CD1c-positive myeloid dendritic cell (primary cell): ENCODE measurements around the gene SMC3.
"Not testable (repeated sequence)": the region's sequence is repeated elsewhere in the genome, so short reads cannot be mapped to it uniquely, and the experiment has no call there.

ENCODE experiments used
- DNase-seq: peaks from one replicate; pipeline ENCODE4 v3.0.0-alpha.2; 2016; ENCODE audit errors: extremely low spot score

SMC3 gene

DNA sequence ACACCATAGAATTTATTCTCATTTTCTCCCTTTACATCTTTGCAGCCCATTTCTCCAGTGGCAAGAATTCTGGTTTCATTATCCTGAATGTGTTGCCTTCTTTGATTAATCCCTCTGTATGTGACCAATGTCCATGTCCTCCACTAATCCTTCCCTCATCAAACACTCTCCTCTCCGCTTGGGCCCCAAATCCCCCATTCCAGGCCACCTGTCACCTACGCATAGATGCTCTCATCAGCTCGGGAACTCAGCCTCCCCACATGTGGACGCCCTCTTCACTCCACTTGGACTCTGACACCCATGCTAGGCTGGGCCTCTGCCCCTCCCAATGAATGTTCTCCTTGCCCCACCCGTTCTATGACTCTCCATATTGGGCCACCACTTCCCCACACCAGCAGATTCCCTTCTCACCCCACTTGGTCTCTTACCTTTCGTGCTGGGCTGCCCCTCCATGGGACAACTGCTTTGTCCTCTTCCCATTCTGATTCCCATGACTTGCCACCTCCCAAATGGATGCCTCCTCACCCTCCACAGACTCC lies 57.9 kb downstream of the SMC3 start:
- no peak for DNase-seq

DNA sequence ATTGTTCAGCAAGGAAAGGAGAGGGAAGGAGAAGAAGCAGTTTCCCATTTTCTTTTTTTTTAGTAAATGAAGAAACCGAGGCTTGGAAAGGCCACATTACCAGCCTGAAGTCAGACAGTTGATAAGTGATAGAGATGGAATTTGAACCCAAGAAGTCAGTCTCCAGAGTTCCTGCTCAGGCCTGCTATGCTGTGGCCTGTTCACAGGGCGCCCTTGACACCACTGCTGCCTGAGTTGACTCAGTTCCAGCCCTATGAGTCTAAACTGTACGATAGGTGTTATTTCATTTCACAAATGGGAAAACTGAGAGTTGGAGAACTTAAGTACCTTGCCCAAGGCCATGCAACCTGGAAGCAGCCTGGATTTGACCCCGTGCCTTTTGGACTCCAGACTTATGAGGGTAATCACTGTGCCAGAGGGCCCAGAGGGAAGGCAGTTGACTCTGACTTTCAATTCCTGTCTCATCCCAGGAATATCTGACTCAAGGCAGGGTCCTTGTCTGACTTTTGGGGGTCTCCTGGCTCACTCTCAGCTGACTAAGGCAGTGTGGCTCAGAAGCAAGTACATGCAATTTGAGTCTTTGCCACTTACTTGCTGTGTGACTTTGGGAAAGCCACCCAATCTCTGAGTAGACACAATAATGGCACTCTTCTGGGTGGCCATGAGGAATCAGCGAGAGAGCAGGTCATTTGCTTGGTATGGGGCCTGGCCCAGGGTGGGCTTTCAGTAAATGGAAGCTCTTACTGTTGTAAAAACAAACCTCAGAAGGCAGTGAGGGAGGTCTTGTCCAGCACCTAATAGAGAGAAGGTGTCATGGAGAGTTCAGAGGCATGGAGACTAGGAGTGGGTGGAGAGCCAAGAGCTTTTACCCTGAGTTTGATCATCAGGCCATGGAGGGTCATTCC lies 58.7 kb downstream of the SMC3 start:
- no peak for DNase-seq

DNA sequence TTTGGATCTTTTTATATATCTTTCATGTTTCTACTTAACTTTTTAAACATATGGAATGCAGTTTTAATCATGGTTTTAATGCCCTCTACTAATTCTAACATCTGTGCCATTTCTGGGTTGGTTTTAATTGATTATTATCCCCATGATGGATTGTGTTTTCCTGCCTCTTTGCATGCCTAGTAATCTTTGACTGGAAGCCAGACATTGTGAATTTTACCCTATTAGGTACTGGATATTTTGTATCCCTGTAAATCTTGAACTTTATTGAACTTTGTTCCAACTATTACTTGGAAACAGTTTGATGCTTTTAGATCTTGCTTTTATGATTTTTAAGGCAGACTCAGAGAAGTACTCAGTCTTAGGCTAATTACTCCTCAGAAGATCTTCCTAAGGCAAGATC lies 60.7 kb downstream of the SMC3 start:
- no peak for DNase-seq

DNA sequence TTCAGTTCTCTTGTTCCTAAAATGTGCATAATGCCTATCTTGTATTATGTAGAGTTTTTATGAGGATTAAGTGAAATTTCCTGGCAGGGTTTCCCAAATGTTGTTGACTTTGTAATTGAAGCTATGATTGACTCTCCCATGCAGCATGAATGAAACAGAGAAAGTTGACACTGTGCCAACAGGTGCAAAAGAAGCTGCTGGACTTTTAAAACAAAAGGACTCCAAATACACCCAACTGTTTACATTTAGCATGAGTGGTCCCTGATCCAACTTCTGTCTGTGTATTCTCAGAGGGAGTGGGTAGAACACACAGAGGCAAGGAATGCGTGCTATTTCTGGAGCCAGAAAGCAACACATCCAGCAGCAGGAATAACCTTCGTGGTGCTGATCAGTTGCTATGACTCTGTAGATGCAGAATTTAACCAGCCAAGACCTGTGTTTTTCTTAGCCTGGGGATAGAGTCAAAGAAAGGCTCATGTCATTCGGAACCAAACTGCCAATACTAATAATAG lies 62.2 kb downstream of the SMC3 start:
- DNase-seq = no peak

DNA sequence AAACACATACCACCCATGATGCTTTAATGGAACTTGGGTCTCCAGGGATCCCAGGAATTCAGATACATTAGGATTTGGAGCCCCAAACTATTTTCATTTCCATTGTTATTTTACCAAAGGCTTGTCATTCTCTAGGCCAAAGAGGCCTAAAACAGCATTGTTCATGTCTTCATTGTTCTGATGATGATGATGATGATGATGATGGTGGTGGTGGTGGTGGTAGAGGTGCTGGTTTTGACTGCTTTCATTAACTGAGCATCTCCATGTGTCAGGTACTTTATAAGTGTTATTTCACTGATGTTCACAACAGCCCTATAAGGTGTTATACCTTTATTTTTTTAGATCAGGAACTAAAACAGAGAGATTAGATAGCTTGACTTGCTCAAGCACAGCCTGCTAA lies 64.4 kb downstream of the SMC3 start:
- no peak for DNase-seq

DNA sequence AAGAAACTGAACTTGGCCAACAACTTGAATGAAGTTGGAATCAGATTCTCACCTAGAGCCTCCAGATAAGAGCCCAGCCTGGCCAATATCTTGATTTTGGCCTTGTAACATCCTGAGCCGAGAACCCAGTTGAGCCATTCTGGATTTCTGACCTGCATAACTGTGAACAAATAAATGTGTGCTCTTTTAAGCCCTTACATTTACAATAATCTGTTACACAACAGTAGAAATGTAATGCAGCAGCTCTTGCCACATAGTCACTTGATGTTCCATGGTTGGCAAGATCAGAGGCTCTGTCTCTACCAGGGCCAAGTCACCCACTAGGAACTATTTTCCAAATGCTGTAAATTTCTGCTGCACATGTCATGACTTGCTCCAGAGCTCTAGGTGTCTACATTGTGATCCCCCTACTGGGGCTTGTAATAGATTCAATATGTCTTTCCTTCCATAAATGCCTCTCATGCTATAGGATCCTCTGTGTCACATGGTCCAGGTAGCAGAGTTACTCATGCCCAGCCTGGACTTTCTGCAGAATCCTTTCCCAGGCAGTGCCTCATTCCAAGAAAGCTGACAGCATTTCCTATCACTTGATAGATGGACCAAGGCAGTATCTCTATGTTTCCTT lies 65.2 kb downstream of the SMC3 start:
- no peak for DNase-seq

DNA sequence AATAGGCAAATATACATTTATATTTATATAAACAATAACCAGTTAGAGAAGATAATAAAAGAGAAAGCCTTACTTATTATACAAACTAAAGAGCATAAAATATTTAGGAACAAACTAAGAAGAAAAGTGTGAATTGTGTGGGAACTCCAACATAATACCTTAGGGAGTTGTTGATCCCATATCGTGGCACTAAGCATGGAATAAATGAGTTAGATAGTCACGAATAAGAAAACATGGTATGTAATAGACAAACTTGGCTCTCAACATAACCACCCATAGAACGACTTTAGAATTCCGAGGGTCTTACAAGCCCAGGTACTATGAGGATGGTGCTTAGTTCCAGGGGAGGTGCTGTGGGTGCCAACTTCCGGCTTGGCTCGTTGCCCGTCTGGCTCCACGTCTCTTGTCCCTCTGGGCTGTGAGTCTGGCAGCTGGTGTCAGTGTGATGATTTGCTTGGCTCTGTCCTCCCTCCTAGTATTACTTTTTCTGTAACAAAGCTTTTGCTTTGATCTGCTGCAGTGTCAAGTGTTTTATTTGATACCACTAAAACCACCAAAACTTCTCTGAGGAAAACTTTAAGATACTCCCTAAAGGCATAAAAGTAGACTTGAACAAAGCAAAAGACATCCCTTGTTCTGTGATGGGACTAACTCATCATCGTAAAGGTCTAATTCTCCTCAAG lies 67.2 kb downstream of the SMC3 start:
- no peak for DNase-seq

DNA sequence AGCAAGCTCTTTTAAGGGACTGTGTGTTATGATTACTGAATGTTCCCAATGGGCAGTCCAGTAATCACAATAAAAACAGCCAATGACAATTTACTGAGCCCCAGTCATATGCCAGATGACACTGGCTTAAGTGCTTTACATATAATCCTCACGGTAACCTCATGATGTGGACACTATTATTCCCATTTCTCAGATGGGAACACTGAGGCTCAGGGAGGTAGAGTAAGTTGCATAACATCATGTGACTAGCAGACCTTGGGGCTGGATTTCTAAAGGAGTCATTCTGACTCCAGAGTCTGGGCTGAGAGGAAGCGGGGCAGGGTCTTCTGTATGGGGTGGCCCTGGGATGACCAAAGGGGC lies 69.1 kb downstream of the SMC3 start:
- no peak for DNase-seq

DNA sequence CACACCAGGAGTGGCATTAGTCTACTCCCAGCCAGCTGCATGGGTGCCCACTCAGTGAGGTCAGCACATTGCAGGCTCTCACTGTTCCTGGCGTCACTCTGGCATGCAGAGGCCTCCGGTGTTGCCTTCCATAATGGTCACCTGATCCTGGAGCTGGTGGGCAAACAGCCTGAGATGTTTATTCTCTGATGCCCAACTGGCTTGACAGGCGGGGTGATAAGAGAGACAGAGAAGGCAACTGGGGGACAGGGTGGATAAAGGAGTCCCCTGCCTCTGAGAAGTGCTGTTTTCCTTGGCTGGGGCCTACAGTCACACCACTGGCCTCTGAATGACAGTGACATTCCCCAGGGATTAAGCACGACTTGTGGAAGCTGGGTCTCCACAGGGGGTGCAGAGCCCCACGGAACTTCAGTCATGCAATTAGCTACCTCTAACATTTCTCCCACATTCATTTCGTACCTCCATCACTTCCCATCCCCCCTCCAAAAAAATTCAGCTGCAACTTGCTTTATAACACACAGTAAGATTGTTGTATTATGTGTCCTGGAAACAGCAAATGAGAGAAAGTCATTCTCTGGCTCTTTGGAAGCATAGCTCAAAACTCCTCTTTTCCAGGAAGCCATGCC lies 69.5 kb downstream of the SMC3 start:
- no peak for DNase-seq

DNA sequence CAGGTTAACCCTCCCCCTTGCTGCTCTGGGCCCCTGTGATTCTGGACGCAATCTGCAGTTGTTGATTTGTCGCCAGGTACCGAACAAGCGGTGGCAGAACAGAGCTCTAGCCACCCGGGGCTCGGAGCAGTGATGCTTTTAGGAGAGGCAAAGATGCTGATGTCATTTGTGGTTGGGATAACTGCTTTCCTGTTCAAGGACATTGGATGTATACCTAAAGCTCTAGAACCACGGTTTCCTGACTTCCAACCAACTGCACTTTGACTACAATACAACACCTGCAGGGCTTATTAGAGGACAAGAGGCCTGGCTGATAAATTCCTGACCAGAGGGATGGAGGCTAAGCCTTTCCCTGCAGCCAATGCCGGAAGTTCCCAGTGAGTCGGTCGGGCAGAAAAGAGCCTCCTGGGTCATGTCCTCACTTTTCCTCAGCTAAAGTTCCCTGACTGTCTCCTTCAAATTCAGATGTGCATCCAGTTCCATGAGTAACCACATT lies 70.1 kb downstream of the SMC3 start:
- DNase-seq = no peak

DNA sequence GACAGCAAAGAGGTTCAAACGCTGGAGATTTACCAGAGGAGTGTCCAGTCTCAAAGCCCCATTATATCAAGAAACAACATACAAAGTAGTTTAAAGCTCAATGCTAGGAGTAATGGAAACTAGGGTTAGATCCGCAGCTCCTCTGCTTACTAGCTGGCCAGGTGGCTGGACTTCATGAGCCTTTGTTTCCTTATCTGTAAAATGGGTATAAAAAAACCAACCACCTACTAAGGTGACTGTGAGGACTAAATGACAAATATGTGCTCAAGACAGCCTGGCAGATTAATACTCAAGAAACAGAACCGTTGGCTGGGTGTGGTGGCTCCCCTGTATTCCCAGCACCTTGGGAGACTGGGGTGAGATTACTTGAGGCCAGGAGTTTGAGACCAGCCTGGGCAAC lies 70.8 kb downstream of the SMC3 start:
- DNase-seq = no peak

DNA sequence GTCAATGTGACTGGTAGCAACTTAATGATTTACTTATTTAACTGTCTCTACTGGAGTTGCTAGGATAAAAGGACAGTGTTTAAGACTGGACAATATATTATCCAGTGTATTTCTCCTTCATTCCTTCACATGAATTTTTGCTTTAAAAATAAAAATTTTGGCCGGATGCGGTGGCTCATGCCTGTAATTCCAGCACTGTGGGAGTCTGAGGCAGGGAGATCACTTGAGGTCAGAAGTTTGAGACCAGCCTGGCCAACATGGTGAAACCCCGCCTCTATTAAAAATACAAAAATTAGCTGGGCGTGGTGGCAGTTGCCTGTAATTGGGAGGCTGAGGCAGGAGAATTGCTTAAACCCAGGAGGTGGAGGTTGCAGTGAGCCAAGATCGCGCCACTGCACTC lies 71.6 kb downstream of the SMC3 start:
- DNase-seq = not testable (repeated sequence)

DNA sequence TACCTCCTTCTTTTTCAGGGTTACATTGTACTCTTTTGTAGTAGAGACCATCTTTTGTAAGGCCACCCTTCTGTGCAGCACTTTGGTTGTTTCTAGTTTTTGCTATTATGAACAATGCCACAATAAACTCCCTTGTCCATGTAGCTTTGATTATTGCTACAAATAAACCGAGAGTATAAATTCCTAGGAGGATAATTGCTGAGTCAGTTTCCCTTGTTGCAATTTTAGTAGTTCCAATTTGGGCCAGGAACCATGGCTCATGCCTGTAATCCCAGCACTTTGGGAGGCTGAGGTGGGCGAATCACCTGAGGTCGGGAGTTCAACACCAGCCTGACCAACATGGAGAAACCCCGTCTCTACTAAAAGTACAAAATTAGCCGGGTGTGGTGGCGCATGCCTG lies 72.4 kb downstream of the SMC3 start:
- DNase-seq = not testable (repeated sequence)

DNA sequence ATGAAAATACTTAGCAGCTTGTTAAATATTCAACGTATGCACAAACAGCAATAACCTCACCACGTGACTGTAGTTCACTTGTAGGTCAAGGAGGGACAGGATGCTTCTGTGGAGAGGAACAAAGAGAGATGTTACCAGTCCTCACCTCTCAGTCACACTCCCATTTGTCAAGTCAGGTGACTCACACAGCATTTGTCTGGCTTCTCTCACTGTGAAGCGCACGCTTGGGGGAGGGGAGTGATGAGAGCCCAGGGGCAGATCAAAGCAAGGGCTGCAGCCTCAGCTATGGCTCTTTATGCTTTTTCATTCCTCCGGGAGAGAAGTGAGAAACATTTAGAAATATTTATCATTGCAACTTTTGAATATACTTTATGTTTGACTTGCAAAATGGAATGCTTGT lies 73.8 kb downstream of the SMC3 start:
- DNase-seq = no peak

DNA sequence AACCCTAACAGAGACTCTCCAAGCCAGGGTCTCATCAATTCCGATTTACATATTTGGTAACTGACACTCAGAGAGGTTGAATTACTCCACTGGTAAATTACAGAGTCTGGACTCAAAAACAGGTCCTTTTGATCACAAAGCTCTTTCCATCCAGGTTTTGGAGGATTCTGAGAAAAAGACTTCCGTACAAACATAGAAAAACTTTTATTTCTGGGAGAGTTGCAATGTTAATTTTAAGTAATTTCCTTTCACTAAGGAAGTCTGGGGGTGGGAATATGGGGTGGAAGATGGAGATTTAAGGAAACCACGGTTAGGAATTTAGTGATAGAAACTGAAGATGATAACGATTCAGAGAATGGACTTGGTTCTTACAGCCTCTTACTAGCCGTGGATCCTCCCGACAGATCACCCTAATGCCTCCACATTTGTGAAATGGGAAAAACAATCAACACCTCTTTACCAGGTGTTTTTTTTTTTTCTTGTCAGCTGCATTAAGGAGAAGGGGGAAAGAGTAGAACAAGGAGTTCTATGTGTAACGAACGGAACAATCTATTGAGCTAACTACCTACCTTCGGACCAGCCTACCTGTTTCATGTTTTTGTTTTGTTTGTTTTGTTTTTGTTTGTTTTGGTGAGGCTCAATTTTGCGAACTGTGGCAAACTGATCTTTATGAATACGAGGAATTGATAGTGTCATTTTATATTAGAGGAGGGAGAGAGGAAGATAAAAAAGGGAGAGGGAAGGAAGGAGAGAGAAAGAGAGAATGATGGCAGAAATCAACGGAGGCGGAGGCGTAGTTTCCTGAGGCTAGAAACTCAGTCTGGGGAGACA lies 74.9 kb downstream of the SMC3 start:
- DNase-seq = no peak

DNA sequence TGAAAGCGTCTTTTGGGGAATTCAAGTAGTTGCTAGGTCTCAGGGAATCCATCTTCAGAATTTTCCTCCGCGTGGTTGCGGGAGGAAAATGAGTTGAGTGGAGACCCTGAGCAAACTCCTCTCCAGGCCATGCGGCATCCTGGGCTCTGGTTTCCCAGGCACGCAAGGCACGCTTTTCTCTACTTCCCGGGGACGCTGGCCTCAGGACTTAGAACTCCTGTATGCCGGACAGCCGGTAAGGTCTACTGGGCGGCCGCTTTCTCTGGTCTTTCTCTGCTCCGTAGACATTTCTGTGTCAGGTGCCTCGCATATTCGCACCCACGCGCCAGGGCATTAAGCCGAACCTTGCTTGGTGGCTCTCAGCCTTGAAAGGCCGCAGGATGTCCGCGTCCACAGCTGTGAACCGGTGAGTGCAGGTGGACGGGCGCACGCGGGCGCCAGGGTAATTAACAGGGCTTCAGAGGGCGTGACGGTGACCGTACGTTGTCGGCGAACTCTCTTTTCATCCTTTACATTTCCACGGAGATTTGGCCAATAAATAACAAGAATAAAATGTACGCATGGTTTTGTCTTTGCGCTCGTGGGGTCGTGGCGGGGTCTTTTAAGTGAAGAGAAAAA lies 75.6 kb downstream of the SMC3 start:
- DNase-seq = no peak

DNA sequence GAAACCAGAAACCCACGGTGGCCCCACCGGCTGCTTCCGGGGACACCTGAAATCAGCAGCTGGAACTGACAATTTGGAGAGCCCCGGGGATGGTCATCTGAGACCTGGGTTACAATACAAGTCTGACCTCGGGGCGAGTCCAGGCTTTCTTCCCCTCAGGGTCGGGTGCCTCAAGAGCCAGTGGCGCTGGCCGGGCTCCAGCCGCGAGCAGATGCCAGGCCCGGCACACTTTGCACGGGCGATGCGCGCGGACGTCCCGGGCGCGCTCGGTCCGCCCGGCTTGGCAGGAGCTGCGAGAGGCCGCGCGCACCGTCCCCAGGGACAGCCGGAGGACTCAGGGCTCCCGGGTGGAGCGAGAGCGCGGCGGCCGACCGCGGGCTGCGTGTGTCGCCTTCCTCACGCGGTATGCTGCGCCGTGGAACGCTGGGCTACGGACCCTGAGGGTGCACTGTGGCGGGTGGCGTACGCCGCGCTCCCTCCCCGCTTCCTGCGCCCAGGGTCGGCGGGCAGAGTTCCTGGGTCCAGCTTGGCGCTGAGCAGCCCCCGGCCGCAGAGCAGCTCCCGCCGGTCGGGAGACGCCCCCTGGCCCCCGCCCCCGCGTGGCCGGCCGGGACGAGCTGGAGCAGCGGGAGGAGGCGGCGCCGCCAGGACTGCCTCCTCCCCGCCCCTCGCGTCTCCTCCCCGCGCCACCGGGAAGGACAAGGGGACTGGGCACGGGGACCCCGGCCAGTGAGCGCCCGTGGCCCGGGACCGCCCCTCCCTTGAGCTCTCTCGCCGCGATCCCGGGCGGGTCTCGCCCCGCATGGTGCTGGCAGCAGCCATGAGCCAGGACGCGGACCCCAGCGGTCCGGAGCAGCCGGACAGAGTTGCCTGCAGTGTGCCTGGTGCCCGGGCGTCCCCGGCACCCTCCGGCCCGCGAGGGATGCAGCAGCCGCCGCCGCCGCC lies 76.4 kb downstream of the SMC3 start, which contains the start of gene RBM20:
RBM20 (plus strand) TSS at position 684 of the 945 bp plus-strand sequence; CDS start at position 803, 119 bp downstream.
- peak; percentile 10 for DNase-seq

DNA sequence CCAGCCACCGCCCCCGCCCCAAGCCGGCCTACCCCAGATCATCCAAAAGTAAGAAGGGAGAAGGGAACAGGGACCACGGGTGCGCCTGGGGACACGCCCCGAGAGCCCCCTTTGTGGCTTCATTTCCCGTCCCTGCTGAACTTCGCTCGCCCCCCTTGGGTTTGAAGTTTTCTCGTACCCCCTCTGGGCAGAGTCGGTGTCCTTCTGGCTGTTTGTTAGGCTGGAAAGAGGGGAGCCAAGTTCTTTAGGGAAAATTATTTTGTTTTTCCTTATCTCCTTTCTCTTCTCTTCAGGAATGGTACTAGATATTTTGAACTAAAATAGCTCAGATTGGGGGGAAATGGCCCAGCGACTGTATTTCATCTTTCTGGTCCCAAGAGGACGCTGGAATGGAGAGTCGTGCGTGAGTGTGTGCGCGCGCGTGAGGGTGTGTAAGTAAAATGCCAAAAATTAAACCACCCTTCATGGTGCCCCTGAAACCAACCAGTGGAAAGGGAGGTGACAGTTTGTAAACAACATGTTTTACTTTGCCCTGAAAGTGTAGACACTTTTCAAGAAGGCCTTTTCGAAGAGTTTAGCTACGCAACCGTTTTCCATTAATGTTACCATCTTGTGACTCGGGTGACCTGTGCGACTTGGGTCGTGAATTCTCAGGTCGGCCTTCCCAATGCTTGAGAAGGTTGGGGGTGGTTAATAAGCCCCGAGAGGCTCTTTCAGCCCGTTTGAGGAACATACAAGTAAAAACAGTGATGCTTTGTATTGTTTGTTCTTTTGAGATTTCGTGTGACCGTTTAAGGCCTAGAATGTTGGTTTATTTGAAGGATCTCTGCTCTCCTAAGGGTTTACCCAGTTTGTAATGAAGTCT lies 77.3 kb downstream of the SMC3 start:
- no peak for DNase-seq
